Tibial nerve (tissue), 4 donors: ENCODE data around the gene TOPAZ1. TPM values are rescaled to one million over a fixed set of nuclear protein-coding genes. Genes with fewer than 3 reads are reported as not detected.

Source experiments
- DNase-seq, 2 donors: peaks; one replicate each; pipeline ENCODE4 v3.0.0-alpha.2; 2019; ENCODE audit warnings: low spot score in 2 of 2
- H3K27ac ChIP-seq, 4 donors: fragments of 200-600 bp; sonication (generic) in 3 of 4; one replicate each; pipeline ENCODE4 v1.5.1; 2017 to 2019; ENCODE audit warnings: mild to moderate bottlenecking in 1 of 4
- H3K27me3 ChIP-seq, 2 donors: fragments of 200-600 bp; sonication (generic) in 1 of 2; one replicate each; pipeline versions ENCODE4 v1.5.1 to v1.6.0; 2017 to 2019
- H3K36me3 ChIP-seq, 3 donors: fragments of 200-600 bp; sonication (generic); one replicate each; pipeline ENCODE4 v1.5.1; 2018 to 2019
- H3K4me1 ChIP-seq, 4 donors: fragments of 200-600 bp; sonication (generic) in 3 of 4; one replicate each; pipeline ENCODE4 v1.5.1; 2017 to 2019
- H3K4me3 ChIP-seq, 4 donors: fragments of 200-600 bp; sonication (generic) in 3 of 4; one replicate each; pipeline ENCODE4 v1.5.1; 2017 to 2019; ENCODE audit warnings: mild to moderate bottlenecking in 1 of 4, moderate library complexity in 1 of 4
- H3K9me3 ChIP-seq, 4 donors: fragments of 200-600 bp; sonication (generic) in 3 of 4; one replicate each; pipeline ENCODE4 v1.5.1; 2017 to 2019
- EP300 ChIP-seq, 2 donors: sonication (generic); formaldehyde crosslinking; IDR thresholded peaks; one replicate each; pipeline ENCODE4 v1.6.1; 2017; ENCODE audit warnings: antibody characterized with exemption in 2 of 2, mild to moderate bottlenecking in 1 of 2
- POLR2A ChIP-seq, 2 donors: fragments of 450-650 bp; IDR thresholded peaks; one replicate each; pipeline ENCODE4 v1.6.1; 2017; ENCODE audit warnings: antibody characterized with exemption in 2 of 2, mild to moderate bottlenecking in 2 of 2, moderate library complexity in 2 of 2
- WGBS, 2 donors: methylation state at CpG; one replicate each; pipeline ENCODE4 v1.1.5; 2018; 5-methylcytosine and 5-hydroxymethylcytosine counted together
- total RNA-seq, 4 donors: library from RNA; depleted of rRNA; stranded (reverse); fragments of >200 nt; gene quantifications; one replicate each; pipeline ENCODE4 v1.1.0, GENCODE V29; 2016
- TF ChIP-seq, protein P1 (sequence below), 5 experiments: fragments of 200-600 bp in 3 of 5; fragments of 450-650 bp in 2 of 5; sonication (generic) in 3 of 5; IDR thresholded peaks; one replicate each; pipeline ENCODE4 v1.5.1; 2016 to 2019; ENCODE audit warnings: antibody characterized with exemption in 5 of 5, mild to moderate bottlenecking in 3 of 5, moderate library complexity in 2 of 5

TOPAZ1 gene
- total RNA-seq, 4 donors from 2014 or later = not detected

DNA sequence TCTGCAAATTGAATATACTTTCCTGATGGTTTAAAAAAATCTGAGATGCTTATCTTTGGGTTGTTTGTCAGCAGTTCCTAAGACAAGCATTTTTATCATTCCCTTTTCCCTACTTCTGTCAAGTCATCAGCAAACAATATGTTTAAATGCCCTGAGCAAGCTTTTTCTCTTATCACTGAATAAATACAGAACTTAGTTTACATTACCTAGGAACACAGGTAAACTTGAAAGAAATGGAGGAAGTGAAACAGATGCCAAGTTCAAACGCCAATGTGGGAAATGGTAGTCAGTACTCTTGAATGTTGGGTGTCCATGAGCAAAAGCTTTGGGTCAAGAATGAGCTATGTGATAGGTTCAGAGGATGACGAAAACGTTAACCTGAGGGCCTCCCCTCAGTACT, 79.6 kb downstream of the TOPAZ1 start:
- TF ChIP-seq, protein P1, sequence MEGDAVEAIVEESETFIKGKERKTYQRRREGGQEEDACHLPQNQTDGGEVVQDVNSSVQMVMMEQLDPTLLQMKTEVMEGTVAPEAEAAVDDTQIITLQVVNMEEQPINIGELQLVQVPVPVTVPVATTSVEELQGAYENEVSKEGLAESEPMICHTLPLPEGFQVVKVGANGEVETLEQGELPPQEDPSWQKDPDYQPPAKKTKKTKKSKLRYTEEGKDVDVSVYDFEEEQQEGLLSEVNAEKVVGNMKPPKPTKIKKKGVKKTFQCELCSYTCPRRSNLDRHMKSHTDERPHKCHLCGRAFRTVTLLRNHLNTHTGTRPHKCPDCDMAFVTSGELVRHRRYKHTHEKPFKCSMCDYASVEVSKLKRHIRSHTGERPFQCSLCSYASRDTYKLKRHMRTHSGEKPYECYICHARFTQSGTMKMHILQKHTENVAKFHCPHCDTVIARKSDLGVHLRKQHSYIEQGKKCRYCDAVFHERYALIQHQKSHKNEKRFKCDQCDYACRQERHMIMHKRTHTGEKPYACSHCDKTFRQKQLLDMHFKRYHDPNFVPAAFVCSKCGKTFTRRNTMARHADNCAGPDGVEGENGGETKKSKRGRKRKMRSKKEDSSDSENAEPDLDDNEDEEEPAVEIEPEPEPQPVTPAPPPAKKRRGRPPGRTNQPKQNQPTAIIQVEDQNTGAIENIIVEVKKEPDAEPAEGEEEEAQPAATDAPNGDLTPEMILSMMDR (IDR thresholded peaks at IDR 0.05) = no peak
- TF ChIP-seq EP300 (IDR thresholded peaks at IDR 0.05) (no peak), POLR2A (IDR thresholded peaks at IDR 0.05) (no peak)
- H3K36me3 ChIP-seq = no peaks in the 10 kb centered on the region
- 66 to 68% methylated on average over 3 of the region's 3 CpGs for WGBS, 2 donors

DNA sequence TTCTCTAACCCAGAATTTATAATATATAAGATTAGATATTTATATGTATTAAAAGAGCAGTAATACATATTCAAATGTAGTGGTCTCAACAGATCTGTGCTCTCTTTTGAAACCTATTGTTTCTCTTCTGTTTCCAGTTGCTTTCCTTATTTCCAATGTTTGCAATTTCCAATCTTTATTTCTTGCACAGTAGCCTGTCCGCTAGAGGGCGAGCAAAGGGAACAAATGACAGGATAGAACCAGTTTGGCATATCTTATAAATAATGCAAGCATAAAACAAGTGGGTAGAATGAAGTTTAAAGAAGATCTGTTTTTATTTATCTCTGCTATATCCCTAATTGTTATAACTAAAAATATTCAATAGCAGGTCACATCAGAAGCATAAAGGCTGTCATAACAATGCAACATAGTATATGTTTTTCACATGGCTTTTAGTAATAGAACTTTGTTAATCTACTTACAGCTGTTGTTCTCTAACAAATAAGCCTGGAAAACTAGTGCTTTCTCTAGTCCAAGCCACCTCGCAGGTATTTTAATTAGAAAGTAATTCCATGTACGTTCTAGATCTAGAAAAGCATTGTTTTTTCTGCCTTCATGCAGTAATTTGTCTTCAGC, 81.8 kb downstream of the TOPAZ1 start:
- TF ChIP-seq, protein P1 (IDR thresholded peaks at IDR 0.05) = peak; percentile 62 to 85 (median 70)
- TF ChIP-seq EP300 (IDR thresholded peaks at IDR 0.05) (peak in 1 of 2 donors; percentile 25), POLR2A (IDR thresholded peaks at IDR 0.05) (no peak)
- Histone ChIP-seq H3K9me3 (no peaks in the 10 kb centered on the region), H3K27ac (no peak overlapping the region), H3K36me3 (no peaks in the 10 kb centered on the region), H3K27me3 (no peaks in the 10 kb centered on the region), H3K4me3 (no peak overlapping the region), H3K4me1 (no peaks in the 10 kb centered on the region)
- WGBS, 2 donors = 4 to 7% methylated on average over 4 of the region's 4 CpGs
- DNase-seq = peak; percentile 73 to 97

More for the DNA sequence above, 79.6 kb downstream of the TOPAZ1 start:
- no peaks in the 10 kb centered on the region for H3K9me3 ChIP-seq
- no peak overlapping the region for H3K27ac ChIP-seq
- H3K4me1 ChIP-seq = no peaks in the 10 kb centered on the region
- H3K4me3 ChIP-seq = no peak overlapping the region
- no peak for DNase-seq
- H3K27me3 ChIP-seq = no peaks in the 10 kb centered on the region

DNA sequence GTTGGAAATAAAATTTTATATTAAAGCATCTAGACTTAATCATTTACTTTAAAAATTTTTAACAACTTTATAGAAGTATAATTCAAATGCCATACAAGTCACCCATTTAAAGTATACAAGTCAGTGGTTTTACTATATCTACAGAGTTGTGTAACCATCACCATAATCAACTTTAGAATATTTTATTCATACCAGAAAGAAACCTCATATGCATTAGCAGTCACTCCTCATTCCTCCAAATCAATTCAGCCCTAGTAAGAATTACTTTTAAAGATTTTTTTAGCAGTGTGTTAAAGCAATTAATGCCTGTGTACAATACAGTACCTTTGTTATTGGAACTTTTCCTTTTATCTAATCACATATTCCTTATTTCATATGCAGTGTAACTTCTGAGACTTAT, 82.9 kb downstream of the TOPAZ1 start:
- no peaks in the 10 kb centered on the region for H3K36me3 ChIP-seq
- H3K9me3 ChIP-seq = no peaks in the 10 kb centered on the region
- no peak overlapping the region for H3K4me3 ChIP-seq
- TF ChIP-seq EP300 (IDR thresholded peaks at IDR 0.05) (no peak), POLR2A (IDR thresholded peaks at IDR 0.05) (no peak)
- TF ChIP-seq, protein P1 (IDR thresholded peaks at IDR 0.05) = no peak
- DNase-seq = no peak
- H3K4me1 ChIP-seq = no peaks in the 10 kb centered on the region
- H3K27ac ChIP-seq = no peak overlapping the region
- H3K27me3 ChIP-seq = no peaks in the 10 kb centered on the region

DNA sequence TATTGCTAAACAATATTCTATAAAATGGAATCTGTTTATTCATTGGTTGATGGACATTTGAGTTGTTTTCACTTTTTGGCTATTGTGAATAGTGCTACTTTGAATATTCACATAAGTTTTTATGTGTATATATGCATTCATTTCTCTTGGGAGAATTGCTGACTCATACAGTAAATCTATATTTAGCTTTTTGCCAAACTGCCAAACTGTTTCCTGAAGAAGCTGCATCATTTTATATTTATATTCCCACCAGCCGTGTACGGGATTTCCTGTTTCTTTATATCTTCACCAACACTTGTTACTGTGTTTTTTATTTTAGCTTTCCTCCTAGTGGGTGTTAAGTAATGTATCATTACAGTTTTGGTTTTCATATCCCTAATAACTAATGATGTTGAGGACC, 84.3 kb downstream of the TOPAZ1 start:
- H3K4me3 ChIP-seq = no peak overlapping the region
- no peaks in the 10 kb centered on the region for H3K9me3 ChIP-seq
- H3K27ac ChIP-seq = no peak overlapping the region
- DNase-seq = no peak
- no peaks in the 10 kb centered on the region for H3K36me3 ChIP-seq
- TF ChIP-seq POLR2A (IDR thresholded peaks at IDR 0.05) (no peak), EP300 (IDR thresholded peaks at IDR 0.05) (no peak)
- TF ChIP-seq, protein P1 (IDR thresholded peaks at IDR 0.05) = no peak
- no peaks in the 10 kb centered on the region for H3K4me1 ChIP-seq
- WGBS, 2 donors = 42 to 45% methylated on average over 2 of the region's 2 CpGs
- no peaks in the 10 kb centered on the region for H3K27me3 ChIP-seq

DNA sequence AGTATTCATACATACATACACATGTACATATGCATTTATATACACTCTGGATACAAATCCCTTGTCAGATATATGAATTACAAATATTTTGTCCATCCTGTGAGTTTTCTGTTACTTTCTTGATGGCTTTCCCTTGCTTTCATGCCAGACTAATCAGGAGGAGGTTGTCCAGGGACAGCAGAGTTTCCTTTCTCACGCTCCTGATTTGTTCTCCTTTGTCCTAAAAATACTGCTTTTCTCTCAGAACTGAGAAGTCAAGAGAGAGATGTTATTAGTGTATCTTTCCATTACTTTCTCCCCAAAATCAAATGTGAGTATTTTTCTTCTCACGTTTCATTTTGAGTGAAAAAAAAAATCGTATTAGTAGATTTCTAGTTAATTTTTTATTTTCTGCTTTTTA, 84.8 kb downstream of the TOPAZ1 start:
- no peak for TF ChIP-seq EP300 (IDR thresholded peaks at IDR 0.05)
- TF ChIP-seq, protein P1 (IDR thresholded peaks at IDR 0.05) = no peak
- no peak for TF ChIP-seq POLR2A (IDR thresholded peaks at IDR 0.05)
- no peak for DNase-seq
- Histone ChIP-seq H3K36me3 (no peaks in the 10 kb centered on the region), H3K4me3 (no peak overlapping the region), H3K27me3 (no peaks in the 10 kb centered on the region), H3K27ac (no peak overlapping the region), H3K9me3 (no peaks in the 10 kb centered on the region), H3K4me1 (no peaks in the 10 kb centered on the region)
- WGBS, 2 donors = 64 to 74% methylated on average over 3 of the region's 3 CpGs
